Liver (tissue), 9 donors: ENCODE data around the gene PGBD5. TPM values are rescaled to one million over a fixed set of nuclear protein-coding genes. Genes with fewer than 3 reads are reported as not detected.
A peak's percentile ranks its signal among the peaks of the same experiment; 100 is the strongest.

Experiments used
- DNase-seq: peaks from one replicate; pipeline ENCODE4 v3.0.0-alpha.2; 2017; ENCODE audit warnings: low spot score
- H3K27ac ChIP-seq, 2 donors: one replicate each; pipeline ENCODE4 v1.7.0; 2013; ENCODE audit warnings: inconsistent platforms in 2 of 2, low read length in 2 of 2, control low read depth in 1 of 2, low read depth in 1 of 2, mild to moderate bottlenecking in 1 of 2
- H3K27me3 ChIP-seq, 4 donors: one replicate each; pipeline versions ENCODE4 v1.6.1 to v1.7.0; 2013; ENCODE audit warnings: low read length in 3 of 4, inconsistent platforms in 1 of 4, mild to moderate bottlenecking in 1 of 4, moderate library complexity in 1 of 4; ENCODE audit not compliant: control insufficient read depth in 4 of 4, insufficient read depth in 4 of 4
- H3K36me3 ChIP-seq, 4 donors: one replicate each; pipeline versions ENCODE4 v1.6.1 to v1.7.0; 2013; ENCODE audit warnings: low read length in 3 of 4, mild to moderate bottlenecking in 3 of 4, low read depth in 1 of 4, moderate library complexity in 1 of 4; ENCODE audit not compliant: control insufficient read depth in 4 of 4, insufficient read depth in 3 of 4
- H3K4me1 ChIP-seq, 4 donors: one replicate each; pipeline versions ENCODE4 v1.6.1 to v1.7.0; 2013; ENCODE audit warnings: low read length in 3 of 4, mild to moderate bottlenecking in 3 of 4, moderate library complexity in 1 of 4; ENCODE audit not compliant: control insufficient read depth in 4 of 4, insufficient read depth in 4 of 4
- H3K4me3 ChIP-seq, 3 donors: one replicate each; pipeline versions ENCODE4 v1.6.1 to v1.7.0; 2013; ENCODE audit warnings: low read length in 3 of 3, control low read depth in 1 of 3, low read depth in 1 of 3, mild to moderate bottlenecking in 1 of 3
- H3K9ac ChIP-seq, 2 donors: one replicate each; pipeline ENCODE4 v1.7.0; 2013; ENCODE audit warnings: low read length in 2 of 2, mild to moderate bottlenecking in 2 of 2, moderate library complexity in 2 of 2, control low read depth in 1 of 2, low read depth in 1 of 2
- H3K9me3 ChIP-seq, 4 donors: one replicate each; pipeline versions ENCODE4 v1.6.1 to v1.7.0; 2013; ENCODE audit warnings: low read length in 3 of 4; ENCODE audit not compliant: control insufficient read depth in 4 of 4
- CTCF ChIP-seq: fragments of 150-350 bp; IDR thresholded peaks from 2 replicates; pipeline ENCODE4 v1.5.1; 2017; ENCODE audit warnings: improper control_type of control experiment, low read depth, low read length; ENCODE audit not compliant: missing input control
- FOXA1 ChIP-seq: IDR thresholded peaks from 2 replicates; pipeline ENCODE4 v1.6.1; 2016; ENCODE audit warnings: antibody characterized with exemption
- HNF4A ChIP-seq, 2 donors: conservative IDR thresholded peaks; 2 replicates each; pipeline ENCODE4 v1.6.1; 2016; ENCODE audit warnings: antibody characterized with exemption in 2 of 2, mild to moderate bottlenecking in 2 of 2
- HNF4G ChIP-seq: IDR thresholded peaks from 2 replicates; pipeline ENCODE4 v1.6.1; 2016; ENCODE audit warnings: antibody characterized with exemption
- JUND ChIP-seq, 2 donors: IDR thresholded peaks; 2 replicates each; pipeline ENCODE4 v1.6.1; 2016; ENCODE audit warnings: antibody characterized with exemption in 2 of 2
- NR2F2 ChIP-seq: IDR thresholded peaks from 2 replicates; pipeline ENCODE4 v1.6.1; 2016; ENCODE audit warnings: antibody characterized with exemption
- RAD21 ChIP-seq, 2 donors: IDR thresholded peaks; 2 replicates each; pipeline ENCODE4 v1.6.1; 2016; ENCODE audit warnings: antibody characterized with exemption in 2 of 2, mild to moderate bottlenecking in 2 of 2
- REST ChIP-seq: IDR thresholded peaks from 2 replicates; pipeline ENCODE4 v1.6.1; 2016; ENCODE audit warnings: antibody characterized with exemption, mild to moderate bottlenecking
- RXRA ChIP-seq, 2 donors: IDR thresholded peaks; 2 replicates each; pipeline ENCODE4 v1.6.1; 2017 to 2018; ENCODE audit warnings: antibody characterized with exemption in 2 of 2, mild to moderate bottlenecking in 1 of 2
- SP1 ChIP-seq: IDR thresholded peaks from 2 replicates; pipeline ENCODE4 v1.6.1; 2018; ENCODE audit warnings: antibody characterized with exemption, mild to moderate bottlenecking
- YY1 ChIP-seq: IDR thresholded peaks from 2 replicates; pipeline ENCODE4 v1.6.1; 2016; ENCODE audit warnings: antibody characterized with exemption, mild to moderate bottlenecking
- WGBS: extraction: QIAGEN DNeasy Blood & Tissue Kit; methylation state at CpG from one replicate; pipeline ENCODE4 v1.1.7; 2013; 5-methylcytosine and 5-hydroxymethylcytosine counted together
- polyA plus RNA-seq, 2 donors: library from polyadenylated mRNA; stranded (reverse) in 1 of 2; unstranded in 1 of 2; fragments of 200-250 nt in 1 of 2; fragments of >200 nt in 1 of 2; fragmentation: Nextera tagmentation in 1 of 2; extraction: Ambion mirVana in 1 of 2; gene quantifications; one replicate each; pipeline versions ENCODE4 v1.2.1 to v1.2.3, GENCODE V29; 2013 to 2015
- total RNA-seq, 2 donors: library from RNA; depleted of rRNA; stranded (reverse); fragments of >200 nt; gene quantifications; one replicate each; pipeline ENCODE4 v1.2.3, GENCODE V29; 2014
- TF ChIP-seq, protein P1 (sequence below): IDR thresholded peaks from 2 replicates; pipeline ENCODE4 v1.6.1; 2016; ENCODE audit warnings: antibody characterized with exemption
- TF ChIP-seq, protein P2 (sequence below): IDR thresholded peaks from 2 replicates; pipeline ENCODE4 v1.6.1; 2016; ENCODE audit warnings: antibody characterized with exemption
- donor health status: healthy.
- donor health status: healthy.
- donor health status: healthy.
- donor health status: healthy.
- donor health status: healthy.

Gene PGBD5
- total and polyA plus RNA-seq, 4 donors = 0.88 to 5.4 (median 2.7) TPM

- Histone ChIP-seq H3K4me3 (no peak overlapping the region), H3K27ac (no peak overlapping the region), H3K9me3 (no peaks in the 10 kb centered on the region), H3K36me3 (peaks cover 16 to 66% (median 25%) of the 10 kb centered on the region in 4 donors), H3K9ac (no peak overlapping the region), H3K4me1 (no peaks in the 10 kb centered on the region), H3K27me3 (no peaks in the 10 kb centered on the region)
- DNase-seq = no peak
- WGBS = 81% methylated on average over 19 of the region's 19 CpGs
- peak; percentile 19 for TF ChIP-seq YY1
- TF ChIP-seq RXRA (IDR thresholded peaks at IDR 0.05) = no peak
- peak; percentile 40 for TF ChIP-seq CTCF
- TF ChIP-seq RAD21 (IDR thresholded peaks at IDR 0.05) = peak; percentile 76 to 84
Observed at GRCh38 chr1:230268371-230269170, 157.6 kb downstream of the PGBD5 start.

GRCh38 chr1:230267338-230268065 is 158.6 kb downstream of the PGBD5 start:
- no peak for DNase-seq
- TF ChIP-seq REST = no peak
- TF ChIP-seq, protein P1, sequence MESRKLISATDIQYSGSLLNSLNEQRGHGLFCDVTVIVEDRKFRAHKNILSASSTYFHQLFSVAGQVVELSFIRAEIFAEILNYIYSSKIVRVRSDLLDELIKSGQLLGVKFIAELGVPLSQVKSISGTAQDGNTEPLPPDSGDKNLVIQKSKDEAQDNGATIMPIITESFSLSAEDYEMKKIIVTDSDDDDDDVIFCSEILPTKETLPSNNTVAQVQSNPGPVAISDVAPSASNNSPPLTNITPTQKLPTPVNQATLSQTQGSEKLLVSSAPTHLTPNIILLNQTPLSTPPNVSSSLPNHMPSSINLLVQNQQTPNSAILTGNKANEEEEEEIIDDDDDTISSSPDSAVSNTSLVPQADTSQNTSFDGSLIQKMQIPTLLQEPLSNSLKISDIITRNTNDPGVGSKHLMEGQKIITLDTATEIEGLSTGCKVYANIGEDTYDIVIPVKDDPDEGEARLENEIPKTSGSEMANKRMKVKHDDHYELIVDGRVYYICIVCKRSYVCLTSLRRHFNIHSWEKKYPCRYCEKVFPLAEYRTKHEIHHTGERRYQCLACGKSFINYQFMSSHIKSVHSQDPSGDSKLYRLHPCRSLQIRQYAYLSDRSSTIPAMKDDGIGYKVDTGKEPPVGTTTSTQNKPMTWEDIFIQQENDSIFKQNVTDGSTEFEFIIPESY = no peak
- TF ChIP-seq JUND (IDR thresholded peaks at IDR 0.05) = no peak
- no peak for TF ChIP-seq FOXA1
- TF ChIP-seq HNF4G = no peak
- no peak for TF ChIP-seq YY1
- TF ChIP-seq HNF4A (conservative IDR thresholded peaks at IDR 0.05) = no peak
- TF ChIP-seq, protein P2, sequence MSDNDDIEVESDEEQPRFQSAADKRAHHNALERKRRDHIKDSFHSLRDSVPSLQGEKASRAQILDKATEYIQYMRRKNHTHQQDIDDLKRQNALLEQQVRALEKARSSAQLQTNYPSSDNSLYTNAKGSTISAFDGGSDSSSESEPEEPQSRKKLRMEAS = no peak
- TF ChIP-seq RXRA (IDR thresholded peaks at IDR 0.05) = no peak
- TF ChIP-seq RAD21 (IDR thresholded peaks at IDR 0.05) = no peak
- no peak for TF ChIP-seq CTCF
- no peak for TF ChIP-seq NR2F2
- no peak for TF ChIP-seq SP1
- 93% methylated on average over 17 of the region's 17 CpGs for WGBS
- Histone ChIP-seq H3K9me3 (no peaks in the 10 kb centered on the region), H3K9ac (no peak overlapping the region), H3K27me3 (no peaks in the 10 kb centered on the region), H3K27ac (no peak overlapping the region), H3K4me1 (no peaks in the 10 kb centered on the region), H3K4me3 (no peak overlapping the region), H3K36me3 (peaks cover 23 to 72% (median 31%) of the 10 kb centered on the region in 4 donors)
